GM23338 (cell line): ENCODE data around the gene CMC1. TPM values are rescaled to one million over a fixed set of nuclear protein-coding genes. Genes with fewer than 3 reads are reported as not detected.

Source experiments
- ATAC-seq: fragments of 200-7000 bp; cut with Tn5 transposase; 3 replicates; pipeline ENCODE4 v1.9.1; 2020
- DNase-seq: peaks from one replicate; pipeline ENCODE4 v3.0.0-alpha.2; 2015; ENCODE audit warnings: low spot score
- H2AFZ ChIP-seq: fragments of 200-600 bp; sonication (generic); 2 replicates; pipeline ENCODE4 v1.8.0; 2016; ENCODE audit warnings: antibody characterized with exemption, mild to moderate bottlenecking, moderate library complexity
- H3F3A ChIP-seq: fragments of 200-600 bp; sonication (generic); replicated peaks from 2 replicates; pipeline ENCODE4 v1.8.0; 2017; ENCODE audit warnings: antibody characterized with exemption, mixed run types, low read depth
- H3K27ac ChIP-seq: fragments of 200-600 bp; sonication (generic); 2 replicates; pipeline ENCODE4 v1.6.1; 2016; ENCODE audit warnings: low read depth
- H3K27me3 ChIP-seq: fragments of 200-600 bp; sonication (generic); 2 replicates; pipeline ENCODE4 v1.8.0; 2016; ENCODE audit warnings: mild to moderate bottlenecking, mixed run types, moderate library complexity; ENCODE audit not compliant: insufficient read depth
- H3K36me3 ChIP-seq: fragments of 200-600 bp; sonication (generic); 2 replicates; pipeline ENCODE4 v1.8.0; 2016; ENCODE audit warnings: mild to moderate bottlenecking; ENCODE audit not compliant: insufficient read depth
- H3K4me1 ChIP-seq: fragments of 200-600 bp; sonication (generic); 2 replicates; pipeline ENCODE4 v1.8.0; 2016; ENCODE audit warnings: mild to moderate bottlenecking, moderate library complexity; ENCODE audit not compliant: insufficient read depth
- H3K4me2 ChIP-seq: fragments of 200-600 bp; sonication (generic); 2 replicates; pipeline ENCODE4 v1.7.1; 2017; ENCODE audit warnings: mixed run types
- H3K4me3 ChIP-seq: fragments of 200-600 bp; sonication (generic); 2 replicates; pipeline ENCODE4 v1.6.1; 2016; ENCODE audit warnings: mixed run types
- H3K79me2 ChIP-seq: fragments of 200-600 bp; sonication (generic); replicated peaks from 2 replicates; pipeline ENCODE4 v1.8.0; 2017; ENCODE audit warnings: mild to moderate bottlenecking; ENCODE audit not compliant: insufficient read depth
- H3K9me2 ChIP-seq: fragments of 200-600 bp; sonication (generic); 2 replicates; pipeline ENCODE4 v1.8.0; 2017; ENCODE audit not compliant: insufficient read depth
- H4K20me1 ChIP-seq: fragments of 200-600 bp; sonication (generic); replicated peaks from 2 replicates; pipeline ENCODE4 v1.8.0; 2017; ENCODE audit warnings: mild to moderate bottlenecking; ENCODE audit not compliant: insufficient read depth
- H3K27ac Mint-ChIP-seq: 2 replicates; pipeline ENCODE4 v1.8.0; 2020; ENCODE audit warnings: inconsistent platforms, mild to moderate bottlenecking, moderate library complexity, mixed read lengths
- H3K27me3 Mint-ChIP-seq: 3 replicates; pipeline ENCODE4 v1.8.0; 2022; ENCODE audit warnings: low read depth, mild to moderate bottlenecking, moderate library complexity, mixed read lengths, inconsistent platforms; ENCODE audit not compliant: insufficient read depth, poor library complexity
- H3K36me3 Mint-ChIP-seq: 3 replicates; pipeline ENCODE4 v1.8.0; 2021; ENCODE audit warnings: low read depth, mild to moderate bottlenecking, inconsistent platforms, moderate library complexity, mixed read lengths
- H3K4me1 Mint-ChIP-seq: 3 replicates; pipeline ENCODE4 v1.8.0; 2020; ENCODE audit warnings: mild to moderate bottlenecking, inconsistent platforms, mixed read lengths
- H3K4me3 Mint-ChIP-seq: 3 replicates; pipeline ENCODE4 v1.8.0; 2021; ENCODE audit warnings: moderate library complexity, mild to moderate bottlenecking, inconsistent platforms, mixed read lengths
- H3K9me3 Mint-ChIP-seq: 3 replicates; pipeline ENCODE4 v1.8.0; 2020; ENCODE audit warnings: moderate library complexity, mild to moderate bottlenecking, inconsistent platforms, mixed read lengths
- CREB1 ChIP-seq: fragments of 250-450 bp; sonication (Bioruptor Pico); IDR thresholded peaks from 2 replicates; pipeline ENCODE4 v1.5.0; 2020; ENCODE audit warnings: low read depth, mild to moderate bottlenecking, moderate library complexity
- CTCF ChIP-seq, 2 experiments: fragments of 200-600 bp in 1 of 2; sonication (generic) in 1 of 2; conservative IDR thresholded peaks; 2 replicates each; pipeline versions ENCODE4 v1.5.1 to v1.6.1; 2016 to 2017; ENCODE audit warnings: antibody characterized with exemption in 2 of 2, low read depth in 2 of 2, mild to moderate bottlenecking in 2 of 2, moderate library complexity in 1 of 2
- ETS1 ChIP-seq: IDR thresholded peaks from 2 replicates; pipeline ENCODE4 v1.6.1; 2016; ENCODE audit warnings: antibody characterized with exemption
- EZH2 ChIP-seq: fragments of 200-600 bp; sonication (generic); IDR thresholded peaks from one replicate; pipeline ENCODE4 v1.8.0; 2017; ENCODE audit warnings: antibody characterized with exemption, mild to moderate bottlenecking, low read depth; ENCODE audit not compliant: unreplicated experiment
- EZH2phosphoT487 ChIP-seq: fragments of 200-600 bp; sonication (generic); IDR thresholded peaks from one replicate; pipeline ENCODE4 v1.8.1; 2018; ENCODE audit warnings: antibody characterized with exemption; ENCODE audit not compliant: unreplicated experiment
- JUNB ChIP-seq: IDR thresholded peaks from one replicate; pipeline ENCODE4 v1.6.1; 2016; ENCODE audit warnings: antibody characterized with exemption; ENCODE audit not compliant: unreplicated experiment
- NANOG ChIP-seq: IDR thresholded peaks from 2 replicates; pipeline ENCODE4 v1.6.1; 2016; ENCODE audit warnings: antibody characterized with exemption, borderline replicate concordance
- POLR2AphosphoS5 ChIP-seq: IDR thresholded peaks from 2 replicates; pipeline ENCODE4 v1.6.1; 2016; ENCODE audit warnings: antibody characterized with exemption, low read depth
- REST ChIP-seq: IDR thresholded peaks from one replicate; pipeline ENCODE4 v1.6.1; 2018; ENCODE audit warnings: antibody characterized with exemption; ENCODE audit not compliant: unreplicated experiment
- STAT1 ChIP-seq: IDR thresholded peaks from one replicate; pipeline ENCODE4 v1.6.1; 2016; ENCODE audit warnings: antibody characterized with exemption; ENCODE audit not compliant: unreplicated experiment
- ZNF114 ChIP-seq: fragments of 250-450 bp; sonication (Bioruptor Pico); IDR thresholded peaks from 2 replicates; pipeline ENCODE4 v1.5.0; 2020; ENCODE audit warnings: mild to moderate bottlenecking, moderate library complexity
- ZNF331 ChIP-seq: fragments of 250-450 bp; sonication (Bioruptor Pico); IDR thresholded peaks from 2 replicates; pipeline ENCODE4 v1.5.0; 2020; ENCODE audit warnings: low read depth, mild to moderate bottlenecking, moderate library complexity
- ZNF462 ChIP-seq: fragments of 250-450 bp; sonication (Bioruptor Pico); IDR thresholded peaks from 2 replicates; pipeline ENCODE4 v1.5.0; 2020; ENCODE audit warnings: mild to moderate bottlenecking, moderate library complexity
- polyA plus RNA-seq: library from polyadenylated mRNA; unstranded; fragments of >200 nt; fragmentation: Nextera tagmentation; extraction: Ambion mirVana; gene quantifications from 2 replicates; pipeline ENCODE4 v1.2.1, GENCODE V29; 2016
- total RNA-seq: library from RNA; depleted of rRNA; stranded (reverse); fragments of >200 nt; shearing (Covaris generic); gene quantifications from 2 replicates; pipeline ENCODE4 v1.2.3, GENCODE V29; 2014

The CMC1 gene
- total and polyA plus RNA-seq, 2 experiments from 2014 or later: 9.2 to 144 TPM

GRCh38 chr3:28291577-28291976 is 50.2 kb downstream of the CMC1 start:
- ATAC-seq: peak; percentile 78
- no peaks in the 10 kb centered on the region for H3K9me2 ChIP-seq
- no peaks in the 10 kb centered on the region for H3K27me3 ChIP-seq
- no peak overlapping the region for H3K4me3 Mint-ChIP-seq
- peaks cover 29% of the 10 kb centered on the region for H3K4me1 Mint-ChIP-seq
- H3K27ac Mint-ChIP-seq: peak overlapping the region; percentile 42
- H3K27me3 Mint-ChIP-seq: no peaks in the 10 kb centered on the region
- H4K20me1 ChIP-seq: no peaks in the 10 kb centered on the region; the same call in 1 of the 2 replicates
- H3K9me3 Mint-ChIP-seq: peaks cover 8% of the 10 kb centered on the region; the same call in 2 of the 3 replicates
- 0 out of 2 replicates have a peak overlapping the region, but pooled peaks have one; percentile 2 for H3K27ac ChIP-seq
- H2AFZ ChIP-seq: no peak overlapping the region
- DNase-seq: peak; percentile 48
- no peaks in the 10 kb centered on the region for H3K36me3 ChIP-seq
- no peaks in the 10 kb centered on the region for H3F3A ChIP-seq
- 0 out of 2 replicates have a peak, but pooled peaks cover 4% of the 10 kb centered on the region for H3K4me1 ChIP-seq
- TF ChIP-seq ZNF462 (CRISPR knock-in tag): no peak
- TF ChIP-seq NANOG: no peak
- no peak for TF ChIP-seq JUNB
- no peak for TF ChIP-seq CREB1
- no peak for TF ChIP-seq STAT1
- no peak for TF ChIP-seq ETS1
- no peak for TF ChIP-seq ZNF114 (CRISPR knock-in tag)
- TF ChIP-seq EZH2phosphoT487: no peak
- no peak for TF ChIP-seq EZH2
- TF ChIP-seq CTCF (conservative IDR thresholded peaks at IDR 0.05; ENCODE audit: low read depth in 2 of 2): no peak
- TF ChIP-seq REST: no peak
- TF ChIP-seq ZNF331 (CRISPR knock-in tag): no peak
- no peak for TF ChIP-seq POLR2AphosphoS5
- no peak overlapping the region for H3K4me3 ChIP-seq
- peaks cover 17% of the 10 kb centered on the region; the same call in 2 of the 3 replicates for H3K36me3 Mint-ChIP-seq
- no peak overlapping the region for H3K4me2 ChIP-seq
- no peaks in the 10 kb centered on the region for H3K79me2 ChIP-seq
